Mononuclear cell (primary cell): ENCODE measurements around the gene EXOC3L4. TPM values are rescaled to one million over a fixed set of nuclear protein-coding genes. Genes with fewer than 3 reads are reported as not detected.

Source experiments
- H3K27me3 ChIP-seq: 2 replicates; pipeline ENCODE4 v1.6.0; 2011; ENCODE audit warnings: low read length, control low read depth; ENCODE audit not compliant: insufficient read depth
- H3K4me1 ChIP-seq: 2 replicates; pipeline ENCODE4 v1.5.1; 2011; ENCODE audit warnings: mild to moderate bottlenecking, low read length, control low read depth; ENCODE audit not compliant: insufficient read depth
- H3K4me3 ChIP-seq: 2 replicates; pipeline ENCODE4 v1.5.1; 2011; ENCODE audit warnings: mild to moderate bottlenecking, low read length, moderate library complexity
- H3K9me3 ChIP-seq: 2 replicates; pipeline ENCODE4 v1.5.1; 2011; ENCODE audit warnings: low read depth, mild to moderate bottlenecking, control low read depth, low read length
- total RNA-seq: library from RNA; depleted of rRNA; stranded (reverse); fragments of >200 nt; gene quantifications from one replicate; pipeline ENCODE4 v1.2.3, GENCODE V29; 2012

EXOC3L4 gene
- total RNA-seq, 1 donor = not detected

DNA sequence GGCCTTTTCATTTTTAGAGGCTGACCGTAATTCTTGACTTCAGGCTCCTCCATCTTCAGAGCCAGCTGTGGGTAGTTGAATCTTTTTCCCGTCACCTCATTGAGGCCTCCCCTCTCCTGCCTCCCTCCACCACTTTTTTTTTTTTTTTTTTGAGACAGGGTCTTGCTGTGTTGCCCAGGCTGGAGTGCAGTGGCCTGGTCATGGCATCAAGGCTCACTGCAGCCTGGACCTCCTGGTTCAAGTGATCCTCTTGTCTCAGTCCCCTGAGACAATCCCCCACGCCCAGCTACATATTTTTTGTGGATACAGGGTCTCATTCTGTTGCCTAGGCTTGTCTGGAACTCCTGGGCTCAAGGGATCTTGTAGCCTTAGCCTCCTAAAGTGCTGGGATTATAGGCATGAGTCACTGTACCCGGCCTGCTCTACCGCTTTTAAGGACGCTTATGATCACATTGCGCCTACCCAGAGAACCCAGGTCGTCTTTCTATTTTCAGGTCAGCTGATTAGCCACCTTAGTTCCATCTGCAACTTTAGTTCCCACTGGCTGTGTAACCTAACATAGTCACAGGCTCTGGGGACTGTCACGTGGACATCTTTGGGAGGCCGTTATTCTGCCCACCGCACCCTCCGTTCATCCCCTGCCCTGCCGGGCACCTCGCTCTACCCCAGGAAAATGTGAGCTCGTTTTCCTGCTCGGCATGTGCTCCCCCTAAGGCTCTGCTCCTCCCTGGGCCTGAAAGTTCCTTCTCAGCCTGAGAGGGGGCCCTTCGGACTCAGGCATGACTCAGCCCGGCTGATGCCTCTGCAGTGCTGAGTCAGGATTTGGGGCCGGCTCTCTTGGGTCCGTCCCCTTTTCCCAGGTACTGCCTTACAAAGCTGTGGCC lies 42.1 kb downstream of the EXOC3L4 start:
- H3K9me3 ChIP-seq = no peaks in the 10 kb centered on the region
- no peaks in the 10 kb centered on the region for H3K4me1 ChIP-seq
- peaks cover 2% of the 10 kb centered on the region for H3K27me3 ChIP-seq
- H3K4me3 ChIP-seq = no peak overlapping the region

DNA sequence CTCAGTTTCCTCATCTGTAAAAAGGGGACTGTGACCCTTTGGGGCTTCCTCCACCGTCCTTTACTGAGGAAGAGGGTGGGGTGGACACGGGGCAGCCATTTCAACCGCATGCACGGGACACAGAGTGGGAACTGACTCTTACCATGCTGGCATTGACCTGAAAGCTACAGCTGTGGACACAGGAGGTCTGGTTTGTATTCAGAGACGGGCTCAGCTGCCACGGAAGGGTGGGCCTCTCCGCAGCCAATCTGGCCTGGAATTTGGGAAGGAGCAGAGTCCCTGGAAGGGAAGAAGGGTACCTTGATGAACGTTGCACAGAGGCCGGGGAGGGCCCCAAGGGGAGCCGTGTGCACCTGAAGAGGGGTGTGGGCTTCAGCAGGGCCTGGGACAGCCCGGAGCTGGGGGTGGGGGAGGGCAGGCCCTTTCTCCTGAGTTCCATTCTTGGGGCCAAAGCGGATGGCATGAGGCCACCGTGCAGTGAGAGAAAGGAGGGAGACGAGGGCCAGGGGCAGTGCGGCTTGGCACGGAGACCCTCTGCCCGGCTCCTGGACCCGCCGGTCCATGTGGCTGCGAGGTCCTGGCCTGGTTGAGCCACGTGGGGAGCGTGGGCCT lies 43.3 kb downstream of the EXOC3L4 start:
- Histone ChIP-seq H3K4me1 (no peaks in the 10 kb centered on the region), H3K4me3 (no peak overlapping the region), H3K9me3 (no peaks in the 10 kb centered on the region), H3K27me3 (peaks cover 11% of the 10 kb centered on the region)

DNA sequence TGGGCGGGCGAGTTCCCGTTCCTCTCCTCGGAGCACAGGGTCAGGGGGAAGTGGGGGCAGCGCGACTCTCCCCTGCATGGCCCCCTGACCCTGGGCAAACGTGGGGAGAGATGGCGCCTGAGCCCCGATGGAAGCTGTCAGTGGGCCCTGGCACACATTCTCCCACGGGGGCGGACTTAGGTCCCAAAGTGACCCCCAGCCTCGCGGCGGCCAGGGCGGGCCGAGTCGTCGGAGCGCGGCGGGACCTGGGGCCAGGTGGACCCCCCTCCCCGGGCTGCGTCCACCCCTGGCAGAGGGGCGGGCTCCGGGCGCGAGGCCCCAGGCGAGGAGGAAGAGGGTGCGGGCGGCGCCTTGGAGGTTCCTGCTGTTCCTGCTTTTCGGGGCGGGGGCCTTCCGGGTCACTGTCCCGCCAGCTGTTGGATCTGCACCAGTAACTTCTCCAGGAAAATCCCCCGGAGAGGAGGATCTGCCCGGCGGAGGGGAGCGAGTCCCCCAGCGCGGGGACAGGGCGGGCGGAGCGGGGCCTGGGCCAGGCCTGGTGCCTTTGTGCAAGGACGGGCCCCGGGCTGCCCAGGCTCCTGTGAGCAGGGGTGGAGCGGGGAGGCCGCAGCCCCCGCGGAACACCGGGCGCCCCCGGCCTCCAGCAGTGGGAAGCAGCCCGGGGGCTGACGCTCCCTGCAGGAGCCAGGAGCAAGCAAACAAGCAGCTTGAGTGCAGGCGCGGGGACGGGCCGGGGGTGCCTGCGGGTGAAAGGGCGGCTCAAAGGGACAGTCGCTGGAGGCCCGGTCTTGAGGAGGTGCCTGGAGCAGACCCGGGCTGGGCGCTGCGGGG lies 44.0 kb downstream of the EXOC3L4 start:
- Histone ChIP-seq H3K27me3 (peaks cover 13% of the 10 kb centered on the region), H3K9me3 (no peaks in the 10 kb centered on the region), H3K4me3 (no peak overlapping the region), H3K4me1 (no peaks in the 10 kb centered on the region)

DNA sequence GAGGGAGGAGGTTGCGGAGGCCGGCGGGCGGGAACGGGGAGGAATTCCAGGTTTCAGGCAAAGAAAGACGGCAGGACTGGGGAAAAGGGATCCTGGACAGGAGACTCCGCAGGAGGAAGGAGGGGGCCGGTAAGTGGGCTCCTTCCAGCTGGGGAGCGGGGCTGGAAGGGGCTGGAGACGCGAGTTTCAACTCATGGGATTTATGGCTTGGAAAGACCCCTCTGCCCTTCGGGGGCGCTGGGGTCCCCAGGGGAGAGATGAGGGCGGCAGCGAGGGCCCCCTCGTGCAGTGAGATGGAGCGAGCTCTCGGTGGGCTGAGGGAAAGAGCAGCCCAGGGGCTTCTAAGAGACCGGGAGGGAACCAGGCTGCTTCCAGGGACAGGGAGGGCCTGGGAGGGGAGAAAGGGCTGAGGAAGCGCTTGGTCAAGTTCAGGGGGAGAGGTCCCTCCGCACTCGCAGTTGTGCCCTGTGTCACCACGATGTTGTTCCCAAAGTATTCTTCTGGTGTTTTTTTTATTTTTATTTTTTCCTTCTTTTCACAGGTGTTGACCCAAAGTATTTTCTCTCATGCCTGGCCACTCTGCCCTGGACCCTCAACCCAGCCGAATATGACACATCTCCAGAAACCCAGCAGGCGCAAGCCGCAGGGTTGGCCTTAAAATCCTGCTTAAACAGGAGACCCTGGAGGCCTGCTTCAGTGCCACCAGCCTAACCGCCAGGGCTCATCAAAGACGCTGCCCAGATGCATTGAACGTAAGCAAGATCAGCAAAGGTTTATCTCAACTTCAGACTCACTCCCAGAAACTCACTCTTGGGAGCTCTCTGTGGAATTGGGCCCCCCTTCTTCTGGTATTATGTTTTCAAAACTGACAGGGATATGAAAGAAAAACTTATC lies 44.9 kb downstream of the EXOC3L4 start:
- Histone ChIP-seq H3K4me3 (no peak overlapping the region), H3K4me1 (no peaks in the 10 kb centered on the region), H3K9me3 (no peaks in the 10 kb centered on the region)

DNA sequence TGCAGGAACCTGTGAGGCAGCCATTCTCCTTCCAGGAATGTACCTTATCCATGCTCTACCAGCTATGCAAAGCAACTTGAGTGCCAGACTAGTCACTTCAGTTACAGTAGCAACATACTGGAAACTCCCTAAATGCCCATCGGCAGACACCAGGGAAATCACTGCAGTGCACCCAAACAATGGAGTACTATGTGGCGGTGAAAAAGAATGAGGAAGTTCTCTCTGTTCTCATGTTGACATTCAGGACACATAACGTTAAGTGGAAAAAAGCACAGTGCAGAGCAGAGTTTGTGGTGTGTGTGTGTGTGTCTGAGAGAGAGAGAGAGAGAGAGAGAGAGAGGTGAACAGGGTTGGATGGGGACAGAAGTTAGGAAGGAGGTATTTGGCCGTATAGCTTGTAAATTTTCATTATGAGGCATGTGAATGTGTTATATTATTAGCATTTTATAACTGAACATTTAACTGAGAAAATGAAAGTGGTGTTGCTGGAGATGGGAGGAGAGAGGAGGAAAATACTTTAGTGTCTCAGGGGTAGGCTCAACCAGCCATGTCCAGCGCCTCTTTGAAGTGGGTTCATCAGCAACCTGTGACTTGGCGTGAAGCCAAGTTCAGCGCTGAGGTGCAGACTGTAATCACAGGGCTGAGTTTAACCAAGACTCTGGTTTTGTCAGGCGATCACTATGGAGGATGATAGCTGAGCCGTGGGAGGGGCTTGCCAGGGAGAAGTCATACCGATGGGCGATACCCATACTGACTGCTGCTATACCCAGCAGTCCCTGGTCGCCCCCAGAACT lies 46.0 kb downstream of the EXOC3L4 start:
- H3K9me3 ChIP-seq = no peaks in the 10 kb centered on the region
- H3K4me3 ChIP-seq = no peak overlapping the region
- peaks cover 13% of the 10 kb centered on the region for H3K27me3 ChIP-seq
- H3K4me1 ChIP-seq = no peaks in the 10 kb centered on the region

More for the DNA sequence above, 44.9 kb downstream of the EXOC3L4 start:
- H3K27me3 ChIP-seq = peaks cover 13% of the 10 kb centered on the region

DNA sequence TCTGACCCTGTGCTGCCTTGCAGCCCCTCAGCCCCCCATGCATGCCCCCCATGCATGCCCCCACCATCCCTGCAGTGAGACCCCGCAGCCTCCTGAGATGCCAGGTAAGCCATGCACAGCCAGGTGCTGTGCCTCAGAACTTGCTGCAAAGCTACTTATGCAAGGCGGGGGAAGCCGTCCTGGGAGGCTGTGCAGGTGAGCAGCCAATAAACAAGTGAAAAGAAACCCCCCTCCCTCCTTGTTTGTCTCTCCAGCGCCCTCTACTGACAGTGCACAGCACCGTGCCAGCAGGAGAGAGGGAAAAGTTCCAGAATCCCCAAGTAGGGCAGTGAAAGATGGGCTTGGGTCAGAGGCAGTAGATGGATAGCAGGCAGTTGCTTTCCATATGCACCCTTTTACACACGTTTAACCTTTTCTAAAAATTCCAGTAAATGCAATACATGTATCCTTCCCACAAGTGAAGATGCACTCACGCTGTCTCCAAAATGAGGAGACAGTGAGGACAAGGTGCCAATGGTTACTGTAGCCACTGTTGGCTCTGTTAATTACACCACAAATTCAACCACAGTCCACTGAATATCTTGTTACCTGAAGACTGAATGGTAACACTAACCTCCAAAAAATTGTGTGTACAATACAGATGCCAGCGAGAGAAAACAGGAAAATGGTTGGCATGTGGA lies 46.7 kb downstream of the EXOC3L4 start:
- Histone ChIP-seq H3K27me3 (peaks cover 13% of the 10 kb centered on the region), H3K4me1 (no peaks in the 10 kb centered on the region), H3K4me3 (no peak overlapping the region), H3K9me3 (no peaks in the 10 kb centered on the region)

DNA sequence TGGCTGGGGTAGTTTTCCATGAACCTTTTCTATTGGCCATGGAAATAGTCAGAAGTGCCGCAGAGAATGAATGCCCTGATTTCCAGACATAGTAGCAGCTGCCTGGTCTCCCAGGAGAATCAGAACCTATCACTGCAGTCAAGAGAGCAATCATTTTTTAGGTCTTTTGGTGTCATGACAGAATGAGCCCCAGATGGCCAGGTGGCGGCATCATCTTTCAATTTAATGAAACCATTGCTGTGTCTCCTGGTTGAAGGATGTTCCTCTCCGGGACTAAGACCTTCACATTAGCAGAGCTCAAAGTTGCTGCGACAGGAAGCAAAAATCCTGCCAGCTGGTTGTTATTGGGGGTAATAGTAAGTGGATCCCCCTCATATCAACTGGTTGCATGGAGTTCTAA lies 47.5 kb downstream of the EXOC3L4 start:
- Histone ChIP-seq H3K9me3 (no peaks in the 10 kb centered on the region), H3K27me3 (peaks cover 13% of the 10 kb centered on the region), H3K4me1 (no peaks in the 10 kb centered on the region), H3K4me3 (no peak overlapping the region)

DNA sequence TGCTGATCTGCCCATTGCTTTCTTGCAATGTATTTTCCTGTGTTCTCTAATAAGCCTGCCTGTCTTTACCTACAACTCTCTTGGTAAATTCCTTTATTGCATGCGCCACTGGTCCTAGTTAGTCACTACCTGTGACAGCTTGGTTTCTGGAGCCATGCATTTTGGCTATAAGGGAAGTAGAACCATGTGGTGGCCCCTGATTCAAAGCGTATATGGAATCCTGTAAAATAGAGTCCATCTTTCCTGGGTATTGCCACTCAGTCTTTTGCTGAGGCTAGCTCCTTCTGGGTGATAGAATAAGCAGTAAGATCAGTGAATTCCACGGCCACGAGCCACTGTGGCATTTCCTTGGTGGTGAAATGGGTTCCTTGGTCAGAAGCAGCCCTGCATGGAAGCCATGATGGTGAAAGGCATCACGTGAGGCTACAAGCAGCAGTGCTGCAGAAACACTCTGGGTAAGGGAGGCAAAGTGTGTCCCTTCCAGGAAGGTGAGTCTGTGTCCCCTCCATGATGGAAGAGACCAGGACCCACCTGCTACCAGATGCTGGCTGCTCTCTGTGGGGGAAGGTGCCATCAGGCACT lies 48.3 kb downstream of the EXOC3L4 start:
- H3K4me1 ChIP-seq = no peaks in the 10 kb centered on the region
- no peaks in the 10 kb centered on the region for H3K9me3 ChIP-seq
- peaks cover 13% of the 10 kb centered on the region for H3K27me3 ChIP-seq
- H3K4me3 ChIP-seq = no peak overlapping the region

DNA sequence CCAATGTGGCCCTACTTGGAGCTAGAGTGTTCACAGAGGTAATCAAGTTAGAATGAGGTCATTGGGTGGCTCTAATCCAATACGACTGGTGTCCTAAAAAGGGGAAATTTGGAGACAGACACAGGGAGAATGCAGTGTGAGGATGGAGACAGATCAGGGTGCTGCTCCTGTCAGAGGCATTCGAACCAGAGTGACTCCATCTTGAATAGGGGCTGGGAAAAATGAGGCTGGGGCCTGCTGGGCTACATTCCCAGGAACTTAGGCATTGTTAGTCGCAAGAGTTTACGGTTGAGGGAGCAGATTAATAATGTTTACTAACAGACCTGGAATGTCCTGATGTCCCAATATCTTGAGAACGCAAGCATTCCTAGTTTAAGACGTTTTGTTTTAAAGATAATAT lies 49.0 kb downstream of the EXOC3L4 start:
- Histone ChIP-seq H3K4me1 (no peaks in the 10 kb centered on the region), H3K27me3 (peaks cover 13% of the 10 kb centered on the region), H3K4me3 (no peak overlapping the region), H3K9me3 (no peaks in the 10 kb centered on the region)

DNA sequence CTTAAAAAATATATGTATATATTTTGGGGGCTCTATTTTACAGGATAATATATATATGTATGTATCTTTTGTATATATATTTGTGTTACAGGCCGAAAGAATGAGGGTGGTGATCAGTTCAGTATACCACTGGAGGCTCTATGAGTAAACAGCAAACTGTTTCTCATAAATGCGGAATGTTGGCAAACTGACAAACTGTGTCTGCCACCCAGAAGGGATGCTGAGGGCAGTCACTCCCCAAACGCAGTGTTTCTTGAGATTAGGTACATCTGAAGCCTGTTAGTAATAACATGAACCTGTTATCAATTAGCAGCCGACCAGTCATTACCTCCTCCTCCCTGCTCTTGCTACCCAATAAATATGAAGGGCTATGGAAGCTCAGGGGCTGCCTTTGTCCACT lies 49.6 kb downstream of the EXOC3L4 start:
- no peak overlapping the region for H3K4me3 ChIP-seq
- no peaks in the 10 kb centered on the region for H3K4me1 ChIP-seq

DNA sequence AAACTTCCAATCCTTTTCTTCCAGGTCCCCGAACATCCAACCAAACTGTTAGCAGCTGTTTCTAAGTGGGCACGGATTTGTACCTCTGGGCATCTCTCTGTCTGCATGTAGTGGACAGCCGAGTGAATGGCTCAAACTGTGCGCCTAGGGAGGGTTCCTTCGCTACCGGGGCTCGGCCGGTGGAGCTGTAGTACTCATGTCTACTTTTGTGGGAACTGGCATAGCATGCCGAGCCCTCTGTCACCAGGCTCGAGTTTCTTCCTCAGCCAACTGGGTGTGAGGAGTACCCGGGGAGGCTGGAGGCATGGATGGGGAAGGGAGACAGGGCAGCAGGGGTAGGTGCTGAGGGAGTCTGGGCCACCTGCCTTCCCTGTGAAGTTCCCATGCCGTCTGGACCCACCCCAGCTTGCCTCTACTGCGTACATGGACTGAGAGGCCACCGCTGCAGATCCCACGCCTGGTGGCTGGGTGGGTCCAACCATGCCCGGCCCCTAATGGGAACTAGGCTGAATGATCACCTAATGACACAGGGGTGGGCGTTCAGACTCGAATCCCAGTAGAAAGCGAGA lies 51.7 kb downstream of the EXOC3L4 start:
- Histone ChIP-seq H3K4me3 (no peak overlapping the region), H3K4me1 (no peaks in the 10 kb centered on the region), H3K27me3 (peaks cover 13% of the 10 kb centered on the region), H3K9me3 (no peaks in the 10 kb centered on the region)

More for the DNA sequence above, 49.6 kb downstream of the EXOC3L4 start:
- Histone ChIP-seq H3K9me3 (no peaks in the 10 kb centered on the region), H3K27me3 (peaks cover 13% of the 10 kb centered on the region)

DNA sequence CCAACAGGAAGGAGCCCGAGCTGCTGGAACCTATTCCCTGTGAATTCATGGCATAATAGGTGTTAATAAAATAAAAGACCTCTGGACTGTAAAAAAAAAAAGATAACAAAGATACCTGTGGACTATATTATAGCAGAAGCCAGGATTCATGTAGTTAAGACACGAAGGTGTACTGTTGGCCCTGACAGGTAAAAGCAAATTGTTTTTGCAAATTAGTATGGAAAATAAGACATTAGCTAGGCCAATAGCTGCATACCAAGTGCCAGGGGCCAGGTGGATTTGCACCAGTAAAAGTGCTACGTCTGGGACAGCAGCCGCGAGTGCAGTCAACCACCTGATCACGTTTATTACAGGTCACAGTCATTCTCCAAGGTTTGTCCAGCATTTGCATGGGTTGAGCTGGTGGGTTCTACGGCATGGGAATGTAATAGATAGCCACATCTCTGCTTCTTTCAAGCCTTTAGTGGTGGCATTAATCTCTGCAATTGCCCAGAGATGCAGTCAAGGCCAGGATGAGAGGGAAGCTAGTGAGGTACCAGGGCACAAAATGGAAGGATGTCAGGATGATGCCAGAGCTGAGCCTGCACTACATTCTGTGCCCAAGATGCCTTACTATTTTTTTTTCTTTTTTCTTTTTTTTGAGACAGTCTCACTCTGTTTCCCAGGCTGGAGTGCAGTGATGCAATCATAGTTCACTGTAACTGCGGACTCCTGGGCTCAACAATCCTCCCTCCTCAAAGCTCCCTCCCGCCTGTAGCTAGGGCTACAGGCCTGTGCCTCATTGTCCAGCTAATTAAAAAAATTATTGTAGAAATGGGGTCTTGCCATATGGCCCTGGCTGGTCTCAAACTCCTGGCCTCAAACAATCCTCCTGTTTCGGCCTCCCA lies 55.1 kb downstream of the EXOC3L4 start:
- no peaks in the 10 kb centered on the region for H3K9me3 ChIP-seq
- no peaks in the 10 kb centered on the region for H3K27me3 ChIP-seq
- H3K4me1 ChIP-seq = no peaks in the 10 kb centered on the region
- no peak overlapping the region for H3K4me3 ChIP-seq
